OCI-LY1 (cell line): ENCODE data around the gene TMEM156.

Experiments used
- EZH2 ChIP-seq: fragments of 200-600 bp; sonication (generic), shearing (Covaris generic); IDR thresholded peaks from 2 replicates; pipeline ENCODE4 v1.8.0; 2017; ENCODE audit warnings: borderline replicate concordance, mixed run types, mild to moderate bottlenecking, antibody characterized with exemption, low read length, moderate library complexity, mixed read lengths
- TF ChIP-seq, protein P1 (sequence below): fragments of 200-600 bp; sonication (generic), shearing (Covaris generic); IDR thresholded peaks from 2 replicates; pipeline ENCODE4 v1.5.1; 2017; ENCODE audit warnings: mild to moderate bottlenecking, antibody characterized with exemption, low read length, moderate library complexity, mixed read lengths

DNA sequence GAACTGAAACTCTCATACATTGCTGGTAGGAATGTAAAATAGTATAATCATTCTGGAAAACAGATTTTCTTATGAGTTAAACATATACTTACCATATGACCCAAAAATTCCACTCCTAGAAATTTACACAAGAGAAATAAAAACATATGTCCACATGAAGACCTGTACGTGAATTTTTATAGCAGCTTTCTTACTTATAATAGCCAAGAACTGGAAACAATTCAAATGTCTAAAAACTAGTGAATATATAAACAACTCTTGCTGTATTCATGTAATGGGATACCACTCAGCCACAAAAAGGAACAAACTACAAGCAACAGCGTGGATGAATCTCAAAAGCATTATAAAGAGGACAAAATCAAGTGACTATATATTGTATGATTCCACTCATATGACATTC lies 27.5 kb downstream of the TMEM156 start:
- TF ChIP-seq, protein P1, sequence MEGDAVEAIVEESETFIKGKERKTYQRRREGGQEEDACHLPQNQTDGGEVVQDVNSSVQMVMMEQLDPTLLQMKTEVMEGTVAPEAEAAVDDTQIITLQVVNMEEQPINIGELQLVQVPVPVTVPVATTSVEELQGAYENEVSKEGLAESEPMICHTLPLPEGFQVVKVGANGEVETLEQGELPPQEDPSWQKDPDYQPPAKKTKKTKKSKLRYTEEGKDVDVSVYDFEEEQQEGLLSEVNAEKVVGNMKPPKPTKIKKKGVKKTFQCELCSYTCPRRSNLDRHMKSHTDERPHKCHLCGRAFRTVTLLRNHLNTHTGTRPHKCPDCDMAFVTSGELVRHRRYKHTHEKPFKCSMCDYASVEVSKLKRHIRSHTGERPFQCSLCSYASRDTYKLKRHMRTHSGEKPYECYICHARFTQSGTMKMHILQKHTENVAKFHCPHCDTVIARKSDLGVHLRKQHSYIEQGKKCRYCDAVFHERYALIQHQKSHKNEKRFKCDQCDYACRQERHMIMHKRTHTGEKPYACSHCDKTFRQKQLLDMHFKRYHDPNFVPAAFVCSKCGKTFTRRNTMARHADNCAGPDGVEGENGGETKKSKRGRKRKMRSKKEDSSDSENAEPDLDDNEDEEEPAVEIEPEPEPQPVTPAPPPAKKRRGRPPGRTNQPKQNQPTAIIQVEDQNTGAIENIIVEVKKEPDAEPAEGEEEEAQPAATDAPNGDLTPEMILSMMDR, result no peak
- TF ChIP-seq EZH2, result no peak
